OCI-LY1 (cell line): ENCODE data around the gene CDKN2B.

Source experiments
- H2AFZ ChIP-seq: fragments of 200-600 bp; sonication (generic), shearing (Covaris generic); 2 replicates; pipeline ENCODE4 v1.6.0; 2014; ENCODE audit warnings: antibody characterized with exemption, mild to moderate bottlenecking, low read length
- H3F3A ChIP-seq: fragments of 200-600 bp; sonication (generic), shearing (Covaris generic); 2 replicates; pipeline ENCODE4 v1.6.0; 2014; ENCODE audit warnings: mild to moderate bottlenecking, antibody characterized with exemption, low read length, moderate library complexity; ENCODE audit not compliant: insufficient read depth
- H3K27ac ChIP-seq: fragments of 200-600 bp; sonication (generic); 2 replicates; pipeline ENCODE4 v1.5.1; 2014; ENCODE audit warnings: low read length, mixed run types, mild to moderate bottlenecking, low read depth; ENCODE audit not compliant: poor library complexity, severe bottlenecking
- H3K27me3 ChIP-seq: fragments of 200-600 bp; sonication (generic); 2 replicates; pipeline ENCODE4 v1.6.0; 2014; ENCODE audit warnings: antibody characterized with exemption, mild to moderate bottlenecking, low read length, moderate library complexity; ENCODE audit not compliant: insufficient read depth
- H3K36me3 ChIP-seq: fragments of 200-600 bp; sonication (generic); 2 replicates; pipeline ENCODE4 v1.6.1; 2014; ENCODE audit warnings: mild to moderate bottlenecking, antibody characterized with exemption, low read length, moderate library complexity, mixed read lengths; ENCODE audit not compliant: insufficient read depth
- H3K4me1 ChIP-seq: fragments of 200-600 bp; sonication (generic); 2 replicates; pipeline ENCODE4 v1.5.1; 2014; ENCODE audit warnings: mild to moderate bottlenecking, low read length, moderate library complexity; ENCODE audit not compliant: insufficient read depth, severe bottlenecking
- H3K4me2 ChIP-seq: fragments of 200-600 bp; sonication (generic), shearing (Covaris generic); 2 replicates; pipeline ENCODE4 v1.6.1; 2014; ENCODE audit warnings: low read length
- H3K4me3 ChIP-seq: fragments of 200-600 bp; sonication (generic); 2 replicates; pipeline ENCODE4 v1.5.1; 2014; ENCODE audit warnings: low read length, low read depth, mild to moderate bottlenecking, mixed read lengths; ENCODE audit not compliant: poor library complexity, severe bottlenecking
- H3K79me2 ChIP-seq: fragments of 200-600 bp; shearing (Covaris generic); 2 replicates; pipeline ENCODE4 v1.6.1; 2016; ENCODE audit warnings: mixed run types, low read length, mixed read lengths; ENCODE audit not compliant: insufficient read depth
- H3K9ac ChIP-seq: fragments of 200-600 bp; sonication (generic), shearing (Covaris generic); 2 replicates; pipeline ENCODE4 v1.6.1; 2014; ENCODE audit warnings: mild to moderate bottlenecking, low read length, mixed read lengths
- H3K9me2 ChIP-seq: fragments of 200-600 bp; sonication (generic), shearing (Covaris generic); 2 replicates; pipeline ENCODE4 v1.6.1; 2014; ENCODE audit warnings: low read depth, mild to moderate bottlenecking, low read length, mixed read lengths
- H3K9me3 ChIP-seq: fragments of 200-600 bp; shearing (Covaris generic); 2 replicates; pipeline ENCODE4 v1.6.1; 2014; ENCODE audit warnings: low read length, mixed read lengths
- H4K20me1 ChIP-seq: fragments of 200-600 bp; sonication (generic), shearing (Covaris generic); 2 replicates; pipeline ENCODE4 v1.6.0; 2016; ENCODE audit warnings: mild to moderate bottlenecking, low read length; ENCODE audit not compliant: insufficient read depth
- EZH2 ChIP-seq: fragments of 200-600 bp; sonication (generic), shearing (Covaris generic); IDR thresholded peaks from 2 replicates; pipeline ENCODE4 v1.8.0; 2017; ENCODE audit warnings: borderline replicate concordance, mixed run types, mild to moderate bottlenecking, antibody characterized with exemption, low read length, moderate library complexity, mixed read lengths
- TF ChIP-seq, protein P1 (sequence below): fragments of 200-600 bp; sonication (generic), shearing (Covaris generic); IDR thresholded peaks from 2 replicates; pipeline ENCODE4 v1.5.1; 2017; ENCODE audit warnings: mild to moderate bottlenecking, antibody characterized with exemption, low read length, moderate library complexity, mixed read lengths

Gene CDKN2B

GRCh38 chr9:21972361-21972760 is 36.7 kb downstream of the CDKN2B start:
- Histone ChIP-seq H3K27me3 (no peaks in the 10 kb centered on the region), H3K4me1 (peaks cover 28% of the 10 kb centered on the region), H3K9me3 (no peaks in the 10 kb centered on the region), H3K4me3 (no peak overlapping the region), H3K4me2 (peak overlapping the region; percentile 29; the same call in 1 of the 2 replicates), H3K27ac (peak overlapping the region; percentile 45), H4K20me1 (no peaks in the 10 kb centered on the region), H3K79me2 (peaks cover 48% of the 10 kb centered on the region), H3K9ac (peak overlapping the region; percentile 16; the same call in 1 of the 2 replicates), H3K36me3 (peaks cover 50% of the 10 kb centered on the region), H3K9me2 (no peaks in the 10 kb centered on the region), H2AFZ (no peak overlapping the region), H3F3A (no peaks in the 10 kb centered on the region)
- no peak for TF ChIP-seq EZH2
- TF ChIP-seq, protein P1, sequence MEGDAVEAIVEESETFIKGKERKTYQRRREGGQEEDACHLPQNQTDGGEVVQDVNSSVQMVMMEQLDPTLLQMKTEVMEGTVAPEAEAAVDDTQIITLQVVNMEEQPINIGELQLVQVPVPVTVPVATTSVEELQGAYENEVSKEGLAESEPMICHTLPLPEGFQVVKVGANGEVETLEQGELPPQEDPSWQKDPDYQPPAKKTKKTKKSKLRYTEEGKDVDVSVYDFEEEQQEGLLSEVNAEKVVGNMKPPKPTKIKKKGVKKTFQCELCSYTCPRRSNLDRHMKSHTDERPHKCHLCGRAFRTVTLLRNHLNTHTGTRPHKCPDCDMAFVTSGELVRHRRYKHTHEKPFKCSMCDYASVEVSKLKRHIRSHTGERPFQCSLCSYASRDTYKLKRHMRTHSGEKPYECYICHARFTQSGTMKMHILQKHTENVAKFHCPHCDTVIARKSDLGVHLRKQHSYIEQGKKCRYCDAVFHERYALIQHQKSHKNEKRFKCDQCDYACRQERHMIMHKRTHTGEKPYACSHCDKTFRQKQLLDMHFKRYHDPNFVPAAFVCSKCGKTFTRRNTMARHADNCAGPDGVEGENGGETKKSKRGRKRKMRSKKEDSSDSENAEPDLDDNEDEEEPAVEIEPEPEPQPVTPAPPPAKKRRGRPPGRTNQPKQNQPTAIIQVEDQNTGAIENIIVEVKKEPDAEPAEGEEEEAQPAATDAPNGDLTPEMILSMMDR: no peak

GRCh38 chr9:21970800-21971640 is 38.1 kb downstream of the CDKN2B start:
- peaks cover 58% of the 10 kb centered on the region for H3K36me3 ChIP-seq
- no peaks in the 10 kb centered on the region for H3K27me3 ChIP-seq
- H3K4me3 ChIP-seq: no peak overlapping the region
- no peak overlapping the region for H3K9ac ChIP-seq
- no peaks in the 10 kb centered on the region for H3K9me3 ChIP-seq
- no peaks in the 10 kb centered on the region for H3F3A ChIP-seq
- no peak for TF ChIP-seq EZH2
- TF ChIP-seq, protein P1: no peak
- H3K4me2 ChIP-seq: no peak overlapping the region
- no peaks in the 10 kb centered on the region for H4K20me1 ChIP-seq
- H3K79me2 ChIP-seq: peaks cover 41% of the 10 kb centered on the region
- H3K4me1 ChIP-seq: peaks cover 26% of the 10 kb centered on the region
- H3K9me2 ChIP-seq: no peaks in the 10 kb centered on the region
- no peak overlapping the region for H2AFZ ChIP-seq
- no peak overlapping the region for H3K27ac ChIP-seq

GRCh38 chr9:21969951-21970799 is 38.9 kb downstream of the CDKN2B start:
- H2AFZ ChIP-seq: no peak overlapping the region
- H3K9ac ChIP-seq: no peak overlapping the region
- H3K36me3 ChIP-seq: peaks cover 58% of the 10 kb centered on the region
- H3K27ac ChIP-seq: no peak overlapping the region
- TF ChIP-seq, protein P1: no peak
- TF ChIP-seq EZH2: no peak
- no peaks in the 10 kb centered on the region for H3F3A ChIP-seq
- peaks cover 27% of the 10 kb centered on the region for H3K4me1 ChIP-seq
- H4K20me1 ChIP-seq: no peaks in the 10 kb centered on the region
- H3K4me3 ChIP-seq: no peak overlapping the region
- no peaks in the 10 kb centered on the region for H3K9me2 ChIP-seq
- no peaks in the 10 kb centered on the region for H3K27me3 ChIP-seq
- H3K9me3 ChIP-seq: no peaks in the 10 kb centered on the region
- H3K79me2 ChIP-seq: peaks cover 33% of the 10 kb centered on the region
- H3K4me2 ChIP-seq: no peak overlapping the region
